Transverse colon (tissue), 4 donors: ENCODE data around the gene SLC7A8. TPM values are rescaled to one million over a fixed set of nuclear protein-coding genes. Genes with fewer than 3 reads are reported as not detected.

Experiments used
- DNase-seq: peaks from one replicate; pipeline ENCODE4 v3.0.0-alpha.2; 2019
- H3K27ac ChIP-seq, 4 donors: fragments of 200-600 bp; sonication (generic); 2 replicates each; pipeline ENCODE4 v1.5.1; 2016 to 2018; ENCODE audit warnings: inconsistent platforms in 4 of 4
- H3K27me3 ChIP-seq: fragments of 200-600 bp; sonication (generic); 2 replicates; pipeline ENCODE4 v1.5.1; 2017; ENCODE audit warnings: inconsistent platforms
- H3K36me3 ChIP-seq, 4 donors: fragments of 200-600 bp; sonication (generic); 2 replicates each; pipeline ENCODE4 v1.5.1; 2017 to 2019; ENCODE audit warnings: inconsistent platforms in 4 of 4
- H3K4me1 ChIP-seq, 4 donors: fragments of 200-600 bp; sonication (generic); 2 replicates each; pipeline ENCODE4 v1.5.1; 2017 to 2020; ENCODE audit warnings: inconsistent platforms in 4 of 4
- H3K4me3 ChIP-seq, 4 donors: fragments of 200-600 bp; sonication (generic); 1 replicate in 1 of 4; 2 replicates in 3 of 4; pipeline versions ENCODE4 v1.5.1 to v1.6.1; 2017 to 2019; ENCODE audit warnings: inconsistent platforms in 4 of 4
- H3K9me3 ChIP-seq, 2 donors: fragments of 200-600 bp; sonication (generic); 2 replicates each; pipeline ENCODE4 v1.5.1; 2017 to 2019; ENCODE audit warnings: inconsistent platforms in 2 of 2
- EP300 ChIP-seq: sonication (generic); formaldehyde crosslinking; IDR thresholded peaks from one replicate; pipeline ENCODE4 v1.6.1; 2017; ENCODE audit warnings: antibody characterized with exemption, low read depth
- POLR2A ChIP-seq: fragments of 450-650 bp; IDR thresholded peaks from one replicate; pipeline ENCODE4 v1.6.1; 2016; ENCODE audit warnings: antibody characterized with exemption, mild to moderate bottlenecking, moderate library complexity
- POLR2AphosphoS5 ChIP-seq, 3 donors: sonication (generic); formaldehyde crosslinking; IDR thresholded peaks; one replicate each; pipeline ENCODE4 v1.6.1; 2016; ENCODE audit warnings: antibody characterized with exemption in 3 of 3
- WGBS, 2 donors: methylation state at CpG; one replicate each; pipeline ENCODE4 v1.1.5; 2018; ENCODE audit warnings: low coverage in 1 of 2; 5-methylcytosine and 5-hydroxymethylcytosine counted together
- in situ Hi-C, 4 donors: fragments of 200-750 bp; cut with MboI; loops; one replicate each; pipeline versions ENCODE4 v1.15.0 to v1.15.1; 2017; ENCODE audit warnings: low sequenced_read_pairs in 3 of 4, low pct_ligation_motif_present in 1 of 4, low pct_unique_long_range_greater_than_20kb in 1 of 4
- intact Hi-C: fragments of 100-400 bp; cut with DNase I; formaldehyde crosslinking; loops from one replicate; pipeline ENCODE4 v1.15.1; 2023; ENCODE audit warnings: low total_unique reads
- total RNA-seq, 4 donors: library from RNA; depleted of rRNA; stranded (reverse); fragments of >200 nt; gene quantifications; one replicate each; pipeline ENCODE4 v1.1.0, GENCODE V29; 2016
- TF ChIP-seq, protein P1 (sequence below), 5 experiments: fragments of 200-600 bp in 3 of 5; fragments of 450-650 bp in 2 of 5; sonication (generic) in 3 of 5; IDR thresholded peaks; 1 replicate in 2 of 5; 2 replicates in 3 of 5; pipeline ENCODE4 v1.5.1; 2016 to 2017; ENCODE audit warnings: antibody characterized with exemption in 5 of 5, inconsistent platforms in 3 of 5, mild to moderate bottlenecking in 2 of 5, moderate library complexity in 1 of 5

SLC7A8 gene
- total RNA-seq, 4 donors from 2014 or later = 5.2 to 29.1 (median 14.2) TPM

DNA sequence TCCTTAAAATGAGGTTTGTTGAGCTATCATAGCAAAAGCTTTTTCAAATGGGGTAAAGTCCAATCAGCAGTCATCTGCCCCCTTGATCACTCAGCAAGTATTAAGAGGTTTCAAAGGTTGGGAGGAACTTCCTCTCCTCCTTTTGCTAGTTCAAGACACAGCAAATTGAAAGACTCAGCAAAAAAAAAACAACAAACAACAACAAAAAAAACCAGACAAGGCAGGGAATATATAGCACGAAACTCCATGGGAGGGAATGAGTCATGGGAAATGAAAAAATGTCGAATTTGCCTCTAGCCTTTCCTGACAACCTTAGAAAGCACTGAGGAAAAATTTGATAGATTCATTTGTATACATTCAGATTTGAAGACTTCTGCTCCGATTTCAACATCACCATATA lies 1.6 kb upstream of the SLC7A8 start:
- intact Hi-C loops = no loop called here
- DNase-seq = no peak

DNA sequence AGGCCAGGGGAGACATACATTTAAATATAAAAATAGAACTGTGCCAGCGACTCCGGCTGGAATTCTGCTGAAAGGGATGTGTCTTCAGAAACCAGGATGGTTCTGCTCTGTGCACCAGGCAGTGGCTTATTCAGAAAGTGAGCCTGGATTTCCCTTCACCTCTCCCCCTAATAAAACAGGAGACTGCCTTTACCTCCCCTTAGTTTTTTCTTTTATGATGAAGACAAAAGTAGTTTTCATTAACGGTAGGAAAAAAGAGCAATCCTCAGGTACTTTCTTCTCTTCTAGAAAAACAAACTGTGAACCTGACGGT lies 346 bp downstream of the SLC7A8 start:
- no peak for DNase-seq
- 0 to 1% methylated on average over 4 of the region's 4 CpGs for WGBS, 2 donors
- peaks cover 0 to 20% (median 6%) of the 10 kb centered on the region in 4 donors for H3K4me1 ChIP-seq
- no peaks in the 10 kb centered on the region for H3K9me3 ChIP-seq
- intact Hi-C loops (no loop called here), in situ Hi-C loops (loop anchor here in 1 of 4 donors (5.0 kb wide), 1 partner anchor 61 kb away; no protein-coding TSS in a partner anchor)
- H3K27ac ChIP-seq = peak overlapping the region; percentile 43 to 70 (median 62)
- TF ChIP-seq, protein P1, sequence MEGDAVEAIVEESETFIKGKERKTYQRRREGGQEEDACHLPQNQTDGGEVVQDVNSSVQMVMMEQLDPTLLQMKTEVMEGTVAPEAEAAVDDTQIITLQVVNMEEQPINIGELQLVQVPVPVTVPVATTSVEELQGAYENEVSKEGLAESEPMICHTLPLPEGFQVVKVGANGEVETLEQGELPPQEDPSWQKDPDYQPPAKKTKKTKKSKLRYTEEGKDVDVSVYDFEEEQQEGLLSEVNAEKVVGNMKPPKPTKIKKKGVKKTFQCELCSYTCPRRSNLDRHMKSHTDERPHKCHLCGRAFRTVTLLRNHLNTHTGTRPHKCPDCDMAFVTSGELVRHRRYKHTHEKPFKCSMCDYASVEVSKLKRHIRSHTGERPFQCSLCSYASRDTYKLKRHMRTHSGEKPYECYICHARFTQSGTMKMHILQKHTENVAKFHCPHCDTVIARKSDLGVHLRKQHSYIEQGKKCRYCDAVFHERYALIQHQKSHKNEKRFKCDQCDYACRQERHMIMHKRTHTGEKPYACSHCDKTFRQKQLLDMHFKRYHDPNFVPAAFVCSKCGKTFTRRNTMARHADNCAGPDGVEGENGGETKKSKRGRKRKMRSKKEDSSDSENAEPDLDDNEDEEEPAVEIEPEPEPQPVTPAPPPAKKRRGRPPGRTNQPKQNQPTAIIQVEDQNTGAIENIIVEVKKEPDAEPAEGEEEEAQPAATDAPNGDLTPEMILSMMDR (IDR thresholded peaks at IDR 0.05) = no peak
- TF ChIP-seq POLR2AphosphoS5 (IDR thresholded peaks at IDR 0.05) = no peak
- TF ChIP-seq POLR2A = no peak
- TF ChIP-seq EP300 = no peak
- H3K27me3 ChIP-seq = peaks cover 6% of the 10 kb centered on the region
- peak overlapping the region; percentile 27 to 62 (median 46) for H3K4me3 ChIP-seq
- no peaks in the 10 kb centered on the region for H3K36me3 ChIP-seq

More for the DNA sequence above, 1.6 kb upstream of the SLC7A8 start:
- Histone ChIP-seq H3K27me3 (peaks cover 5% of the 10 kb centered on the region), H3K4me1 (peaks cover 0 to 20% (median 6%) of the 10 kb centered on the region in 4 donors), H3K9me3 (no peaks in the 10 kb centered on the region), H3K27ac (no peak overlapping the region), H3K4me3 (no peak overlapping the region), H3K36me3 (no peaks in the 10 kb centered on the region)
- no peak for TF ChIP-seq POLR2AphosphoS5 (IDR thresholded peaks at IDR 0.05)
- TF ChIP-seq EP300 = no peak
- no peak for TF ChIP-seq POLR2A
- TF ChIP-seq, protein P1 (IDR thresholded peaks at IDR 0.05) = no peak
- in situ Hi-C loops = loop anchor here in 3 of 4 donors (5.0 kb wide), 1 partner anchor 63 kb away; no protein-coding TSS in a partner anchor
- 47% methylated on average over 3 of the region's 3 CpGs; no CpG with 5 or more reads in 1 of the 2 donors for WGBS, 2 donors

DNA sequence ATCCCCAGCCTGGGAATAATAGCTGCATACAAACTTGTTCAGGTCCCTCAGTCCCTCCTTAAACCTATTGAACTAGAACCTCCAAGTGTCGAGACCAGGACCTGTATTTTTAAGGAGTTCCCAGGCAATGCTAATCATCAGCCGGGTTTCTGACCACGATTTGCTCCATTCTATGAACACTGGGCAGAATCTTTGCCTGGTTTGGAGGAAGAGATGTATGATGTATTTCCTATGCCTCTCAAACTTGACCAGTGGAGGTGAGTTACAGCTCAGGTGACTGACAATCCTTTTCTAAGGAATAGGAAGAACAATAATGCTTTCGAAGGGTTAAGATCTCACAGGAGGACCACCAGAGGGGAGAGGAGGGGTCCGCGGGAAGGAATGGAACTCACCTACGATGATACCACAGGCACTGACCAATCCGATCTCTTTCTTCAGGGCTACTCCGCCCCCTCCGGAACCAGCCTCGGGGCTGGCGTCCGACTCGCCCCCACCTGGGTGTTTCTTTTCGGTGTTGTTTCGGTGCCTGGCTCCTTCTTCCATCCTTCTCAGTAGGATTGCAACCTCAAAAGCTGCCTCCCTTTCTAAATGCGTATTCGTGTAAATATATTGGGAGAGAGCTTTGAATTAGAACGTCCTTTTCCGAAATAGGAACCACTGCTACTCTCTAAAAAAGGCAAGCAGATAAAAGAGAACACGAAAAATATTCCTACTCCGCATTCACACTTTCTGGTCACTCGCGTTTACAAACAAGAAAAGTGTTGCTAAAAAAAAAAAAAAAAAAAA lies 895 bp downstream of the SLC7A8 start:
- no peak for TF ChIP-seq EP300
- TF ChIP-seq, protein P1 (IDR thresholded peaks at IDR 0.05) = no peak
- no peak for TF ChIP-seq POLR2AphosphoS5 (IDR thresholded peaks at IDR 0.05)
- TF ChIP-seq POLR2A = no peak
- H3K4me1 ChIP-seq = peaks cover 0 to 21% (median 6%) of the 10 kb centered on the region in 4 donors
- peaks cover 6% of the 10 kb centered on the region for H3K27me3 ChIP-seq
- no peaks in the 10 kb centered on the region for H3K36me3 ChIP-seq
- H3K4me3 ChIP-seq = peak overlapping the region; percentile 27 to 62 (median 46)
- in situ Hi-C loops (loop anchor here in 1 of 4 donors (5.0 kb wide), 1 partner anchor 60 kb away; no protein-coding TSS in a partner anchor), intact Hi-C loops (no loop called here)
- peak overlapping the region; percentile 43 to 70 (median 62) for H3K27ac ChIP-seq
- H3K9me3 ChIP-seq = no peaks in the 10 kb centered on the region
- peak; percentile 70 for DNase-seq
- whole genome bisulfite sequencing, 2 donors = 1 to 7% methylated on average over 6 to 24 of the region's 24 CpGs

DNA sequence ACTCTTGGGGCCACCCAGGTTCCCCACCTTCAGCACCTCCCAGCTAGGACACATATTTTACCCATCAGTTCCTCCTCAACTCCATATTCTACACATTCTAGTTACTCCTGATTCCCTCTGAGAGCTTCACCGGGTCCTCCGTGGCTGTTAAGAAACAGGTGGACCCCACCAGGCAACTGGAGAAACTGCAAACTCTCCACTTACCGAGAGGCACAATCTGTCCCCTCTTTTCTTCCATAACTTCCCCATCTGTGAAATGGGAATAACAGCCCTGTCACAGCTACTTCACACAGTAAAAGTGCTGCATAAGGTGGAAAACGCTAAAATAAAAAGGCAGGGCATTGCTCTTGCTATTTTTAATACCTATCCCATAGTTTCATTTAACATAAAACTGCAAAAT lies 1.5 kb downstream of the SLC7A8 start:
- DNase-seq = no peak
- H3K4me1 ChIP-seq = peaks cover 0 to 27% (median 7%) of the 10 kb centered on the region in 4 donors
- H3K36me3 ChIP-seq = no peaks in the 10 kb centered on the region
- in situ Hi-C loops (loop anchor here in 1 of 4 donors (5.0 kb wide), 1 partner anchor 60 kb away; no protein-coding TSS in a partner anchor), intact Hi-C loops (no loop called here)
- peak overlapping the region in 3 of 4 donors; percentile 43 to 70 (median 64) for H3K27ac ChIP-seq
- 61 to 67% methylated on average over 4 of the region's 4 CpGs for WGBS, 2 donors
- H3K9me3 ChIP-seq = no peaks in the 10 kb centered on the region
- H3K27me3 ChIP-seq = peaks cover 6% of the 10 kb centered on the region
- H3K4me3 ChIP-seq = peak overlapping the region in 3 of 4 donors; percentile 45 to 62 (median 48)
- no peak for TF ChIP-seq POLR2A
- TF ChIP-seq, protein P1 (IDR thresholded peaks at IDR 0.05) = no peak
- no peak for TF ChIP-seq EP300
- no peak for TF ChIP-seq POLR2AphosphoS5 (IDR thresholded peaks at IDR 0.05)
